Smooth muscle cell (in vitro differentiated cells): ENCODE measurements around the gene PAQR7. TPM values are rescaled to one million over a fixed set of nuclear protein-coding genes. Genes with fewer than 3 reads are reported as not detected.

Experiments used
- DNase-seq: peaks from one replicate; lab custom pipeline; 2025; ENCODE audit not compliant: unreplicated experiment; lab: John Stamatoyannopoulos, UW
- H2AFZ ChIP-seq: fragments of 200-600 bp; sonication (generic); 2 replicates; pipeline ENCODE4 v1.6.0; 2016; ENCODE audit warnings: antibody characterized with exemption, low read depth, mild to moderate bottlenecking
- H3F3A ChIP-seq: fragments of 200-600 bp; sonication (generic); 2 replicates; pipeline ENCODE4 v1.6.0; 2017; ENCODE audit warnings: antibody characterized with exemption, low read depth
- H3K27ac ChIP-seq: fragments of 200-600 bp; sonication (generic); 2 replicates; pipeline ENCODE4 v1.5.1; 2016; ENCODE audit warnings: low read depth, mild to moderate bottlenecking
- H3K27me3 ChIP-seq: fragments of 200-600 bp; sonication (generic); 2 replicates; pipeline ENCODE4 v1.6.1; 2016; ENCODE audit warnings: low read depth, mild to moderate bottlenecking
- H3K36me3 ChIP-seq: fragments of 200-600 bp; sonication (generic); 2 replicates; pipeline ENCODE4 v1.5.1; 2016; ENCODE audit warnings: low read depth
- H3K4me1 ChIP-seq: fragments of 200-600 bp; sonication (generic); 2 replicates; pipeline ENCODE4 v1.5.1; 2016; ENCODE audit warnings: low read depth
- H3K4me2 ChIP-seq: fragments of 200-600 bp; sonication (generic); 2 replicates; pipeline ENCODE4 v1.6.0; 2016; ENCODE audit warnings: mild to moderate bottlenecking
- H3K4me3 ChIP-seq: fragments of 200-600 bp; sonication (generic); 2 replicates; pipeline ENCODE4 v1.5.1; 2016; ENCODE audit warnings: mild to moderate bottlenecking
- H3K79me2 ChIP-seq: fragments of 200-600 bp; sonication (generic); 2 replicates; pipeline ENCODE4 v1.6.0; 2016; ENCODE audit warnings: low read depth, mild to moderate bottlenecking
- H3K9ac ChIP-seq: fragments of 200-600 bp; sonication (generic); 2 replicates; pipeline ENCODE4 v1.6.0; 2016; ENCODE audit warnings: low read depth
- H3K9me3 ChIP-seq: fragments of 200-600 bp; sonication (generic); replicated peaks from 2 replicates; pipeline ENCODE4 v1.5.1; 2016; ENCODE audit warnings: low read depth
- H4K20me1 ChIP-seq: fragments of 200-600 bp; sonication (generic); 2 replicates; pipeline ENCODE4 v1.6.0; 2016; ENCODE audit warnings: low read depth
- WGBS: methylation state at CpG from one replicate; pipeline ENCODE4 v1.1.7; 2016; ENCODE audit warnings: low lambda C conversion rate; 5-methylcytosine and 5-hydroxymethylcytosine counted together
- polyA plus RNA-seq: library from polyadenylated mRNA; unstranded; fragments of >200 nt; fragmentation: Nextera tagmentation; extraction: Ambion mirVana; gene quantifications from 2 replicates; pipeline ENCODE4 v1.2.1, GENCODE V29; 2016
- total RNA-seq: library from RNA; depleted of rRNA; stranded (reverse); fragments of >200 nt; gene quantifications from 2 replicates; pipeline ENCODE4 v1.2.3, GENCODE V29; 2014
- TF ChIP-seq, protein P1 (sequence below): fragments of 200-600 bp; sonication (generic); IDR thresholded peaks from 2 replicates; pipeline ENCODE4 v1.5.1; 2017; ENCODE audit warnings: borderline replicate concordance, mild to moderate bottlenecking, antibody characterized with exemption; ENCODE audit not compliant: insufficient read depth, poor library complexity, severe bottlenecking

Gene PAQR7
- total and polyA plus RNA-seq, 2 experiments from 2014 or later, result 2.9 to 10.0 TPM

DNA sequence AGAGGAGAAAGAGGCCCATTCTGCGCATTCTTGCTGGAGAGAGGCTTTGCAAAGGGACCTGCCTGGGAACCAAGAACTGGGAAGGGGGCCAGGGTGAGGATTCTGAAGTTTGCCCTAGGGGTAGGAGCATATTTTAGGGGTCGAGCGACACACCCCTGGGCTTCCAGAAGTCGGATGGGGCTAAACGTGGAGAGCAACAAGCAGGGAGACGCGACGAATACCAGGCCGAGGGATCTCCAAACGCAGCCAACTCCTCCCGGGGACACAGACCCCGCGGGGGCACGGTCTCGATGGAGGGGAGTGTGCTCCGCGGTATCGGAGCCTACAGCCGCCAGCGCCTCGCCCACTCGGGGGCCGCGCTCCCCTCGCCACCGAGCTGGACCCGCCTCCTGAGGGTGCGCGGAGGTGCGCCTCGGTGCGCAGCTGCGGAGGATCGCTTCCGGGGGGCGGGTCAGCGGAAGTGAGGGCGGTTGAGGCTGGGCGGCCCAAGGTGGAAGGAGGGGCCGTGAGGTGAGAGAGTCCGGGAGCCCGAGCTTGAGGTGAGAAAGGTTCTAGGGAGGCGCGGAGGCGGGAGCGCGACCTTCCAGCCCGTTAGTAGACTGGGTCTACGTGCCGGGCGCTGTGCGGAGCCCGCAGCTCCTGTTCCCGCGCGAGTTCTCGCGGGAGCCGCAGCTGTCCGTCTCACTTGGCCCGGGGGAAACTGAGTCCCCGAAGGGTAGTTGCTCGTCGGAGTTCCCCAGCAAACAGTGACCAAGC is 55.8 kb downstream of the PAQR7 start, which contains the start of gene MTFR1L:
TSS of gene MTFR1L (plus strand) at position 464 of the 756 bp plus-strand sequence. CDS start 3,151 bp downstream, outside the sequence.
- Histone ChIP-seq H3K36me3 (no peaks in the 10 kb centered on the region), H3K4me2 (peak within 1 kb of the TSS; percentile 94), H3K27me3 (no peaks in the 10 kb centered on the region), H2AFZ (peak within 1 kb of the TSS; percentile 85), H3F3A (peaks cover 17% of the 10 kb centered on the region), H3K9ac (peak within 1 kb of the TSS; percentile 90), H3K79me2 (peaks cover 35% of the 10 kb centered on the region), H3K4me1 (peaks cover 13% of the 10 kb centered on the region), H3K9me3 (no peaks in the 10 kb centered on the region), H4K20me1 (peaks cover 33% of the 10 kb centered on the region), H3K4me3 (peak within 1 kb of the TSS; percentile 87), H3K27ac (peak within 1 kb of the TSS; percentile 53)
- TF ChIP-seq, protein P1, sequence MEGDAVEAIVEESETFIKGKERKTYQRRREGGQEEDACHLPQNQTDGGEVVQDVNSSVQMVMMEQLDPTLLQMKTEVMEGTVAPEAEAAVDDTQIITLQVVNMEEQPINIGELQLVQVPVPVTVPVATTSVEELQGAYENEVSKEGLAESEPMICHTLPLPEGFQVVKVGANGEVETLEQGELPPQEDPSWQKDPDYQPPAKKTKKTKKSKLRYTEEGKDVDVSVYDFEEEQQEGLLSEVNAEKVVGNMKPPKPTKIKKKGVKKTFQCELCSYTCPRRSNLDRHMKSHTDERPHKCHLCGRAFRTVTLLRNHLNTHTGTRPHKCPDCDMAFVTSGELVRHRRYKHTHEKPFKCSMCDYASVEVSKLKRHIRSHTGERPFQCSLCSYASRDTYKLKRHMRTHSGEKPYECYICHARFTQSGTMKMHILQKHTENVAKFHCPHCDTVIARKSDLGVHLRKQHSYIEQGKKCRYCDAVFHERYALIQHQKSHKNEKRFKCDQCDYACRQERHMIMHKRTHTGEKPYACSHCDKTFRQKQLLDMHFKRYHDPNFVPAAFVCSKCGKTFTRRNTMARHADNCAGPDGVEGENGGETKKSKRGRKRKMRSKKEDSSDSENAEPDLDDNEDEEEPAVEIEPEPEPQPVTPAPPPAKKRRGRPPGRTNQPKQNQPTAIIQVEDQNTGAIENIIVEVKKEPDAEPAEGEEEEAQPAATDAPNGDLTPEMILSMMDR, result no peak
- WGBS, result under 1% methylated on average over 61 of the region's 64 CpGs
- DNase-seq, result peak; percentile 56

DNA sequence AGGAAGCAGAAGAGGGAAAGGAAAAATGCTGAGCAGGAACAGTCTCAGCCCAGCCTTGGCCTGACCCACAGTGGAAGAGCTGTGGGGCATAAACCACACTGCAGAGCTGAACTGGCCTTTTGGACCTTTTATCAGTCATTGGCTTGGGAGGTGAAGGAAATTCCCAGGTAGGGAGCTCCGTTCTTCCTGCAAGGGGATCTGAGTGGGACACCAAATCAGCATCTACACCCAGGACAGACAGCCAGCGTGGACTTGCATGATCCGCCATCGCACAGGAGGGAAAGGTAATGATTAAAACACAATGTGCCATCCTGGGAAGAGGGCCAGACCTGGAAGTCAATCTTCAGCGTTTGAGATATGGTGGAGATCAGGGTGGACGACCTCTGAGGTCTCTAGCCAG is 56.9 kb downstream of the PAQR7 start:
- Histone ChIP-seq H3K4me1 (peaks cover 13% of the 10 kb centered on the region), H3K79me2 (peaks cover 31% of the 10 kb centered on the region), H2AFZ (no peak overlapping the region), H3K9ac (no peak overlapping the region), H3K27me3 (no peaks in the 10 kb centered on the region), H3K27ac (peak overlapping the region; percentile 39), H3F3A (peaks cover 17% of the 10 kb centered on the region), H3K9me3 (no peaks in the 10 kb centered on the region), H3K4me3 (peak overlapping the region; percentile 87), H4K20me1 (peaks cover 27% of the 10 kb centered on the region), H3K4me2 (peak overlapping the region; percentile 94), H3K36me3 (no peaks in the 10 kb centered on the region)
- no peak for DNase-seq
- TF ChIP-seq, protein P1, result no peak
- WGBS, result 83% methylated on average over 6 of the region's 6 CpGs

DNA sequence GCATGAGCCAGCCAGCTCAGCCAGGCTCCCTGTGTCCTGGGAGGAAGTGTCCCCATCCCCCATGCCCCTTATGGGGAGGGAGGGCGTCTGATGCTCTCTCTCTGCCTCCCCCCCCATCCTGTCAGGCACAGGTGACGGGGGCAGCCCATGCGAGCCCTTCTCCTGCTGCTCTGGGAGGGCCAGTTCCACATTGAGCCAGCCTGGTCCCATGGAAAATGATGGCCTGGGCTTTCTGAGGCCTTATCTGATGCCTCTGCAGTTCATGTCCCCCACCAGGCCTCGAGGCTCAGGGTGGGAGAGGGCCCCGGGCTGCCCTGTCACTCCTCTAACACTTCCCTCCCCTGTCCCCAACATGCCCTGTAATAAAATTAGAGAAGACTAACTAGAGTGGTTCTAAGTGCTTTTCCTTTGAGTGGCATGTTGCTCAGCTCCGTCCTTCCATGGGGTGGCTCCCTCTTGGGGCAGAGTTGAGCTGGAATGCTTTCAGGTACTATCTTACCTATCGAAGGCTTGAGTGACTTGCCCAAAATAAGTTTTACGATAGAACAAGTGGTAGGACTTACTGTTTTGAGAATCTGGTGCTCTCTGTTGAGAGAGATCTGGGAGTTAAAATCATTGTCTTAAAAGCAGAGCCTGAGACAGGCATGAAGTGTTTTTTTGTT is 57.5 kb downstream of the PAQR7 start:
- Histone ChIP-seq H3K27me3 (no peaks in the 10 kb centered on the region), H3K9me3 (no peaks in the 10 kb centered on the region), H2AFZ (no peak overlapping the region), H3K4me3 (peak overlapping the region; percentile 87), H3K36me3 (no peaks in the 10 kb centered on the region), H4K20me1 (peaks cover 23% of the 10 kb centered on the region), H3K4me2 (peak overlapping the region; percentile 94), H3F3A (peaks cover 17% of the 10 kb centered on the region), H3K9ac (no peak overlapping the region), H3K4me1 (peaks cover 13% of the 10 kb centered on the region), H3K27ac (peak overlapping the region; percentile 39), H3K79me2 (peaks cover 27% of the 10 kb centered on the region)
- no peak for DNase-seq
- TF ChIP-seq, protein P1, result no peak
- WGBS, result 47% methylated on average over 8 of the region's 8 CpGs
